OCI-LY3 (cell line): Measurements from ENCODE around the gene RFX6.

Source experiments
- H2AFZ ChIP-seq: fragments of 200-600, 300-600 bp; shearing (Covaris generic); 2 replicates; pipeline ENCODE4 v1.6.0; 2014; ENCODE audit warnings: antibody characterized with exemption, low read depth, low read length
- H3K27ac ChIP-seq: fragments of 200-600, 300-600 bp; sonication (generic); 2 replicates; pipeline ENCODE4 v1.5.1; 2014; ENCODE audit warnings: mild to moderate bottlenecking, low read length, moderate library complexity, mixed read lengths
- H3K27me3 ChIP-seq: fragments of 200-600, 300-600 bp; sonication (generic); 2 replicates; pipeline ENCODE4 v1.6.1; 2014; ENCODE audit warnings: low read depth, low read length, mixed read lengths
- H3K36me3 ChIP-seq: fragments of 200-600, 300-600 bp; sonication (generic); replicated peaks from 2 replicates; pipeline ENCODE3; 2014; ENCODE audit warnings: low read depth, low read length, mixed read lengths
- H3K4me1 ChIP-seq: fragments of 300-600, 200-600 bp; sonication (generic); 2 replicates; pipeline ENCODE4 v1.6.1; 2014; ENCODE audit warnings: low read length, mixed read lengths
- H3K4me2 ChIP-seq: fragments of 200-600, 300-600 bp; sonication (generic); 2 replicates; pipeline ENCODE4 v1.6.1; 2014; ENCODE audit warnings: low read length, mixed read lengths
- H3K4me3 ChIP-seq: fragments of 300-600, 200-600 bp; sonication (generic); 2 replicates; pipeline ENCODE4 v1.5.1; 2014; ENCODE audit warnings: antibody characterized with exemption, mild to moderate bottlenecking, low read length, moderate library complexity
- H3K79me2 ChIP-seq: fragments of 300-600, 200-600 bp; shearing (Covaris generic); 2 replicates; pipeline ENCODE4 v1.6.1; 2014; ENCODE audit warnings: mild to moderate bottlenecking, low read length, mixed read lengths
- H3K9ac ChIP-seq: fragments of 300-600, 200-600 bp; shearing (Covaris generic); 2 replicates; pipeline ENCODE4 v1.6.0; 2014; ENCODE audit warnings: mild to moderate bottlenecking, low read length, moderate library complexity
- H3K9me3 ChIP-seq: fragments of 200-600, 300-600 bp; shearing (Covaris generic); 2 replicates; pipeline ENCODE4 v1.6.1; 2014; ENCODE audit warnings: low read length, mixed read lengths; ENCODE audit not compliant: insufficient read depth
- H4K20me1 ChIP-seq: fragments of 200-600, 300-600 bp; sonication (generic); 2 replicates; pipeline ENCODE4 v1.6.1; 2016; ENCODE audit warnings: low read length, mixed read lengths; ENCODE audit not compliant: insufficient read depth
- CTCF ChIP-seq: fragments of 200-600, 300-600 bp; sonication (generic); IDR thresholded peaks from 2 replicates; pipeline ENCODE4 v1.5.1; 2014; ENCODE audit warnings: antibody characterized with exemption, low read length, low read depth
- EZH2phosphoT487 ChIP-seq: fragments of 200-600 bp; shearing (Covaris generic); IDR thresholded peaks from 2 replicates; pipeline ENCODE4 v1.6.1; 2018; ENCODE audit warnings: antibody characterized with exemption, mixed run types, low read depth

Gene RFX6

GRCh38 chr6:116941727-116942126 is 64.7 kb downstream of the RFX6 start:
- Histone ChIP-seq H3K27me3 (no peaks in the 10 kb centered on the region; the same call in 1 of the 2 replicates), H3K27ac (no peak overlapping the region), H3K36me3 (no peaks in the 10 kb centered on the region)

GRCh38 chr6:116945809-116946208 is 68.8 kb downstream of the RFX6 start:
- TF ChIP-seq CTCF, result no peak
- TF ChIP-seq EZH2phosphoT487, result no peak
- Histone ChIP-seq H3K27ac (no peak overlapping the region), H3K4me3 (no peak overlapping the region)

More at GRCh38 chr6:116941727-116942126, 64.7 kb downstream of the RFX6 start:
- H3K79me2 ChIP-seq, result no peaks in the 10 kb centered on the region
- no peak overlapping the region for H2AFZ ChIP-seq
- H3K9me3 ChIP-seq, result no peaks in the 10 kb centered on the region
- H3K9ac ChIP-seq, result no peak overlapping the region
- peaks cover 7% of the 10 kb centered on the region for H3K4me1 ChIP-seq
- no peak overlapping the region for H3K4me2 ChIP-seq
- H4K20me1 ChIP-seq, result no peaks in the 10 kb centered on the region
- no peak overlapping the region for H3K4me3 ChIP-seq
- TF ChIP-seq EZH2phosphoT487 (no peak), CTCF (no peak)

GRCh38 chr6:116948533-116949304 is 71.7 kb downstream of the RFX6 start:
- no peaks in the 10 kb centered on the region for H3K36me3 ChIP-seq

More at GRCh38 chr6:116945809-116946208, 68.8 kb downstream of the RFX6 start:
- Histone ChIP-seq H3K27me3 (peaks cover 6% of the 10 kb centered on the region), H3K4me1 (peaks cover 7% of the 10 kb centered on the region), H3K36me3 (no peaks in the 10 kb centered on the region), H2AFZ (no peak overlapping the region), H3K4me2 (no peak overlapping the region), H4K20me1 (no peaks in the 10 kb centered on the region), H3K9me3 (no peaks in the 10 kb centered on the region), H3K79me2 (no peaks in the 10 kb centered on the region), H3K9ac (no peak overlapping the region)

GRCh38 chr6:116949964-116950363 is 72.9 kb downstream of the RFX6 start:
- Histone ChIP-seq H3K79me2 (no peaks in the 10 kb centered on the region), H3K36me3 (no peaks in the 10 kb centered on the region), H4K20me1 (no peaks in the 10 kb centered on the region), H3K27me3 (peaks cover 13% of the 10 kb centered on the region), H3K27ac (no peak overlapping the region), H3K9ac (no peak overlapping the region), H3K9me3 (no peaks in the 10 kb centered on the region), H3K4me3 (no peak overlapping the region), H2AFZ (no peak overlapping the region), H3K4me1 (peaks cover 15% of the 10 kb centered on the region), H3K4me2 (no peak overlapping the region)
- TF ChIP-seq CTCF (no peak), EZH2phosphoT487 (no peak)

More at GRCh38 chr6:116948533-116949304, 71.7 kb downstream of the RFX6 start:
- peaks cover 13% of the 10 kb centered on the region for H3K27me3 ChIP-seq
- H3K4me2 ChIP-seq, result no peak overlapping the region
- no peak overlapping the region for H2AFZ ChIP-seq
- no peaks in the 10 kb centered on the region for H4K20me1 ChIP-seq
- H3K4me3 ChIP-seq, result no peak overlapping the region
- no peaks in the 10 kb centered on the region for H3K79me2 ChIP-seq
- H3K4me1 ChIP-seq, result peaks cover 7% of the 10 kb centered on the region
- no peak overlapping the region for H3K27ac ChIP-seq
- H3K9me3 ChIP-seq, result no peaks in the 10 kb centered on the region
- no peak overlapping the region for H3K9ac ChIP-seq
- TF ChIP-seq CTCF, result no peak
- TF ChIP-seq EZH2phosphoT487, result no peak
